Head of caudate nucleus (tissue), 42 donors: ENCODE results near the gene KAT5.
"Not testable (repeated sequence)": the region's sequence is repeated elsewhere in the genome, so short reads cannot be mapped to it uniquely, and the experiment has no call there.

Experiments
- DNase-seq, 42 donors: peaks; one replicate each; pipeline versions ENCODE4 v3.0.0 to v3.0.0-alpha.2; 2020 to 2021; ENCODE audit warnings: mixed read lengths in 7 of 42
- intact Hi-C: fragments of 100-400 bp; cut with DNase I; formaldehyde crosslinking; loops from one replicate; pipeline ENCODE4 v1.15.0; 2022

KAT5 gene

GRCh38 chr11:65735111-65735510 lies 23.1 kb downstream of the KAT5 start:
- DNase-seq = not testable (repeated sequence)

GRCh38 chr11:65736810-65737209 lies 24.8 kb downstream of the KAT5 start:
- DNase-seq = no peak
- intact Hi-C loops = no loop called here

More at GRCh38 chr11:65735111-65735510, 23.1 kb downstream of the KAT5 start:
- intact Hi-C loops = not testable (repeated sequence)

GRCh38 chr11:65739022-65739421 lies 27.0 kb downstream of the KAT5 start:
- intact Hi-C loops = no loop called here
- DNase-seq = no peak

- intact Hi-C loops = no loop called here
- no peak for DNase-seq
These were observed 29.1 kb downstream of the KAT5 start for GRCh38 chr11:65741185-65741584.

GRCh38 chr11:65742353-65742752 lies 30.3 kb downstream of the KAT5 start:
- no peak for DNase-seq

GRCh38 chr11:65743681-65744025 lies 31.6 kb downstream of the KAT5 start:
- DNase-seq = no peak
- intact Hi-C loops = no loop called here

More at GRCh38 chr11:65742353-65742752, 30.3 kb downstream of the KAT5 start:
- intact Hi-C loops = no loop called here

GRCh38 chr11:65744026-65744698 lies 32.1 kb downstream of the KAT5 start:
- intact Hi-C loops = no loop called here
- DNase-seq = no peak

- no peak for DNase-seq
- intact Hi-C loops = no loop called here
These were observed 32.6 kb downstream of the KAT5 start for GRCh38 chr11:65744699-65745042.

- intact Hi-C loops = no loop called here
- no peak for DNase-seq
These were observed 33.0 kb downstream of the KAT5 start for GRCh38 chr11:65745049-65745448.

GRCh38 chr11:65762169-65762568 lies 50.1 kb downstream of the KAT5 start:
- DNase-seq, intact Hi-C loops: not testable (repeated sequence)

GRCh38 chr11:65762816-65763215 lies 50.8 kb downstream of the KAT5 start:
- DNase-seq, intact Hi-C loops: not testable (repeated sequence)

GRCh38 chr11:65764434-65764833 lies 52.4 kb downstream of the KAT5 start:
- DNase-seq = no peak
- intact Hi-C loops = no loop called here

GRCh38 chr11:65766535-65766934 lies 54.5 kb downstream of the KAT5 start:
- intact Hi-C loops = no loop called here
- DNase-seq = no peak

GRCh38 chr11:65767406-65767805 lies 55.4 kb downstream of the KAT5 start:
- intact Hi-C loops = no loop called here
- DNase-seq = no peak

GRCh38 chr11:65767806-65768205 lies 55.8 kb downstream of the KAT5 start:
- intact Hi-C loops = not testable (repeated sequence)

More at GRCh38 chr11:65767806-65768205, 55.8 kb downstream of the KAT5 start:
- not testable (repeated sequence) for DNase-seq
